ENCODE data around the gene UBLCP1.
A peak's percentile ranks its signal among the peaks of the same experiment; 100 is the strongest.

UBLCP1 gene

DNA sequence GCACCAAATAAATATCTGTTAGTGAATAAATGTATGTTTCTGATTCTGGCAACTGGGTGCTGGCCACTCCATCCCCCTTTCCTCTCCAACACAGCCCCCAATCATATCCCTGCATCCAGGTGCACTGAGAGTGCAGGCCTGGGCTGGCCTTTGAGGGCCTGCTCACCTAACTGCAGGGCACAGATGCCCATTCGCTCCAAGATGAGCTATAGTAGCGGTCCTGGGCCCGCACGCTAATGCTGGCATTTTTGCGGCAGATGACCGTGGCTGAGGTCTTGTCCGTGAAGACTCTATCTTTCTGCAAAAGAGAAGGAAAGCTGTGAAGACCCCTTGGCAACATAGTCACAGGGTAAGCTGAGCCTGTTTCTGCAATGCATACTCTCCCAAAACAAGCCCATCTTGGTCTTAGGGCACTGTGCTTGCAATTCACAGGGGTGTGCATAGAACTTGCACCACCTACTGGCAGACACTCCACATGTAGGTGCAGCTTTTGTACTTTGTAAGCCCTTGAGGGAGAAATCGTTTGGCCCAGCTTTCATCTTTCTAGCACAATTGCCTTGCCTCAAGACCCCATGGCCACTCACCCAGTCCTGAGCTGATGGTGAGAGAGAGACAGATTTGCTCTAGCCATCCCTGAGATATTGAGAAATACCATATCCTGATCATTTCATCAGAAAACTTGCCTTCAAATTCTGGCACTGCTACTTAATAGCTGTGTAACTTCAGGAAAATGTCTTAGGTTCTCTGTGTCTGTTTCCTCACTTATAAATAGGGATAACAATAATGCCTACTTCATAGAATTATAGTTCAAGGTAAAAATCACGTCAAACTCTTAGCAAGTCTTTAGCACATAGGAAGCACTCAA lies 53.7 kb downstream of the UBLCP1 start:
- peak; percentile 52 for DNase-seq

- DNase-seq = no peak
Measured at GRCh38 chr5:159317849-159318248, 54.8 kb downstream of the UBLCP1 start.

GRCh38 chr5:159318448-159318847 lies 55.4 kb downstream of the UBLCP1 start:
- no peak for DNase-seq

GRCh38 chr5:159319363-159319762 lies 56.3 kb downstream of the UBLCP1 start:
- no peak for DNase-seq

GRCh38 chr5:159319832-159320231 lies 56.7 kb downstream of the UBLCP1 start:
- no peak for DNase-seq

GRCh38 chr5:159322180-159322579 lies 59.1 kb downstream of the UBLCP1 start:
- no peak for DNase-seq

DNA sequence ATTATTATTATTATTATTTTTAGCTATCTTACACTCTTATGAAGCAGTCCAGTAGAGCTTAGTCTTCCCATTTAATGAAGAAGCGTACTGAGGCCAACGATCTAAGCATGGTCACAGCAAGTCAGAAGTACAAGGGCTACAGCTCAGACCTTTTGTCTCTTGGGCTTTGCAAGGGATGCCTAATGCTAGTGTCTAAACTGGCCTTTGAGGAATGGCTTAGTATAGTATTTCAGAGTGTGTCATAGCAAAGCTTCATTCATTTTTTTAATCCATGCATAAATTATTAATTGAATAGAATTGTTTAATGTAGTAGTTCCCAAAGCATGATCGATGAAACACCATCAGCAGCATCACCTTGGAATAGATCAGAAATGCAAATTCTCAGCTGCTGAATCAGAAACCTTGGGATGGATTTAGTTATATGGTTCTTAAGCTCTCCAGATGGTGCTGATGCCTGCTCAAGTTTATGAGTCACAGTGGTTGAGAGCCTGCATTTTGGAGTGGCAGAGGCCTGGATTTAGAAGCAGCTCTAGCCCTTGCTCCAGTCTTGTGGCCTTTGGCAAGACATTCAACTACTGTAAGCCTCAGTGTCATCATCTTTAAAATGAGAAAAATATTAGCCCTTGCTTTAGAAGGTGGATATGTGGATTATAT lies 61.1 kb downstream of the UBLCP1 start:
- no peak for DNase-seq

GRCh38 chr5:159324986-159325385 lies 61.9 kb downstream of the UBLCP1 start:
- no peak for DNase-seq

- DNase-seq = no peak
Measured at GRCh38 chr5:159330131-159330800, 67.2 kb downstream of the UBLCP1 start, which contains the start of gene IL12B. Gene IL12B, minus strand, starts transcription at chr5:159330487. Its CDS starts 3,705 bp downstream, at chr5:159326782.

DNA sequence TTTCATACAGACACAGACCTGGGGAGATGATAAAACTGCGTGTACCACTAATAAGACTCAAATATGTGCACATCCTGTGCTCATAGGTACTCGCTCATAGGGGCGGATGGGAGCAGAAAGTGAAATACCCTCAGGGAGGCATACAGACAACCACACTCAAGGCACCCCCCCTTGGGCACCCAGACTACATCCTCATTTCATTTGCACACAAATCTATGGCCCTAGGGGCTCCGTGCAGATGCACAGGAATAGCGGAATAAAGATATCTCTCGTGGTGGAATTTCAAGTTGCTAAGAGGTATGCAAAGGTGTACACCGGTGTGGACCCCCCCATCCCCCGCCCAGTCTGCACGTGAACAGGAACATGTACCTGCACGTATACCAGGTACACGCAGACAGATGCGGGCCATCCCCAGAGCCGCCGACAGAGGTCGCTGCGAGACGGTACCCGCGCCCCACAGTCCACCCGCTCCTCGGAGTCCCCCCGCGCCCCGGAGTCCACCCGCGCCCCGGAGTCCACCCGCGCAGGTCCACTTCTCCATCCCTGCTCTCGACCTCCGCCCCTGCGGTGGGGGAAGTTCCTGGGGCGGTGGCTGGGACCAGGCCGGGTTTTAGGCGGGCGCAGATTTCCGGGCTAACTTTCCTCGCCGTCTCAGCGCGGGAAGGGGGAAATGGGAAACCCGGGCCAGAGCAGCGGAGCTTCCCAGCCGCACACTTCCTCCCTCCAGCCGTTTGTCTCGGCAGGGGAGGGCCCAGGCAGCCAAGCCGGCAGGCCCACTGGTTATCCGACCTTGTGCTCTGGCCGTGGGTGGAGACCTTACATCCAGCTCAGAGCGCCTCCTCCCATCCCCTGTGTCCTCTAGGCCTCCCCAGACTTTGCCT lies 68.2 kb downstream of the UBLCP1 start:
- peak; percentile 82 for DNase-seq

DNA sequence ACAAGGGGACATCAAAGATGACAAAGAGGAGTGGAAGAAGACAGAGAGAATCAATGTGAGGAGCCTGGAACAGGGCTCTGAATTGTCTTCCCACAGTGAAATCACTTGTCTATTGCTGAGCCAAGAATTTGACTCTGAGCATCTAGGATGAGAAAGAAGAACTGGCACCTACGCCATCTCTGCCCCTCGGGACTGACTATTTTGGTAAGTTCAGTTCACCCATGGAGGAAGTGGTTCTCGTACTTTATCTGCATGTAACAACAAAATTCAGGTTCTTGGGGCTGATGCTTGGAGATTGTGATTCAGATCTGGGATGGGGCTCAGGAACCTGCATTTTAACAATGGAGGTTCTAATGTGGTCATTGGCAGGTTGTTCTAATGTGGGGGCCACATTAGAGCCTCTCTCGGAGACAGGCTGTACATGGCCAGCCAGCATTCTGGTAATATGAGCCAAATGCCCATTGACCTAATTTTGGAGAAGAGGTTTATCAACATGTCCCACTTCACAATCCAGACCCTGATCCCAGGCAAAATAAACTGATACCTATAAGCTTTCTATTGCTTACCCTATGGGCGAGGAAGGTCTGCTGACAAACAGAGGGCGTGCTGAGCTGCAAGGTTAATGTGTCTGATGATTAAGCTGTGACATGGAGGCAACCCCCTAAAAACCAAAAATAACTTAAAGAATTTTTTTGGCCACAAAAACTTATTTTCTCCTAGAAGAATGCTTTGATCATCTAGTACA lies 69.9 kb downstream of the UBLCP1 start:
- no peak for DNase-seq

GRCh38 chr5:159333545-159333925 lies 70.4 kb downstream of the UBLCP1 start:
- DNase-seq = no peak

All from CD4-positive, alpha-beta T cell treated with Interleukin-17A for 1 hour (primary cell).